Stimulated activated memory B cell treated with anti-CD40 and anti-IgM and Interleukin-4, amounts not matched to agents 10 μg/mL and 1 μg/mL and 100 μg/mL, for 72 hours (primary cell): Measurements from ENCODE around the gene PRKCA.
"Not testable (repeated sequence)": the region's sequence is repeated elsewhere in the genome, so short reads cannot be mapped to it uniquely, and the experiment has no call there.

Source experiments
- ATAC-seq: fragments of 150-1000 bp; cut with Tn5 transposase; 2 replicates; pipeline ENCODE4 v1.10.0; 2021
- H3K27ac Mint-ChIP-seq: one replicate; pipeline ENCODE4 v1.8.0; 2022; ENCODE audit warnings: mild to moderate bottlenecking, mixed read lengths
- H3K27me3 Mint-ChIP-seq: one replicate; pipeline ENCODE4 v1.8.0; 2022; ENCODE audit warnings: mixed read lengths
- H3K36me3 Mint-ChIP-seq: one replicate; pipeline ENCODE4 v1.8.0; 2022; ENCODE audit warnings: mixed read lengths
- H3K4me1 Mint-ChIP-seq: one replicate; pipeline ENCODE4 v1.8.0; 2022; ENCODE audit warnings: mixed read lengths
- H3K4me3 Mint-ChIP-seq: one replicate; pipeline ENCODE4 v1.8.0; 2022; ENCODE audit warnings: mild to moderate bottlenecking, moderate library complexity, mixed read lengths
- H3K9me3 Mint-ChIP-seq: one replicate; pipeline ENCODE4 v1.8.0; 2022; ENCODE audit warnings: mixed read lengths

PRKCA gene

DNA sequence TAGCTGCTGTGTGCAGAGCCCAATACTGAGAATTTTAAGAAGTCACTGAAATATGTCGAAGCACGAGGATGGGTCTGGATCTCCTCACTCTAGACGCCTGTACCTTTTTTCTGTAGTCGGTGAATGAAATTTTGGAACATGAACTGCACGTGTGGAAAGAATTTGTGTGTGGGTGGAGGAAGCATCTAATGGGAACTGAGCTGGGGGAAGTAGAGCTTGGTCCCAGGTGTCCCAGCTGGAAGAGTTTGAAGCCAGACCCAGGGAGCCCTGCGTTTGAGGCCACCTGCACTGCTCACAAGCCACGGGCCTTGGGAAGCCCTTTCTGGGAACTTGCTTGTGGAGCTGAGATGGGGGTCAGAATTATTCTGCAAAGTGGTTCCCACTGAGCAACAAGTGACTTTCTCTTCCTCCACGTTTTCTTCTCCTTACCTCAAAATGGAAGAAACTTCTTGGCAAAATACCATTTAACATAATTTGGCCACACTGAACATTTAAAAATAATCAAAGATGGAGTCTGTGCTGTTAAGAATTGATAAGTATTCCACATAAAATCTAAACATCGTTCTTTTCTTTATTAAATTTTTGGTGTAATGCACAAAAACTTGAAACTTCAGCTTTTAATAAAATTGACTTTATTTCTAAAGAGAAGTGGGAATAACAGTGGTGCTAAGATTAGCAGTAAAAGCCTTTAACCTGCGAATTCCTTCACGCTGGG, 163.8 kb downstream of the PRKCA start:
- ATAC-seq, result no peak
- Mint-ChIP-seq H3K27me3 (no peaks in the 10 kb centered on the region), H3K9me3 (no peaks in the 10 kb centered on the region), H3K36me3 (no peaks in the 10 kb centered on the region), H3K4me1 (peaks cover 11% of the 10 kb centered on the region), H3K4me3 (no peak overlapping the region), H3K27ac (no peak overlapping the region)

GRCh38 chr17:66466840-66467367, 164.5 kb downstream of the PRKCA start:
- no peak for ATAC-seq
- Mint-ChIP-seq H3K27ac (no peak overlapping the region), H3K4me3 (no peak overlapping the region), H3K9me3 (no peaks in the 10 kb centered on the region), H3K36me3 (no peaks in the 10 kb centered on the region), H3K27me3 (no peaks in the 10 kb centered on the region), H3K4me1 (peaks cover 11% of the 10 kb centered on the region)

DNA sequence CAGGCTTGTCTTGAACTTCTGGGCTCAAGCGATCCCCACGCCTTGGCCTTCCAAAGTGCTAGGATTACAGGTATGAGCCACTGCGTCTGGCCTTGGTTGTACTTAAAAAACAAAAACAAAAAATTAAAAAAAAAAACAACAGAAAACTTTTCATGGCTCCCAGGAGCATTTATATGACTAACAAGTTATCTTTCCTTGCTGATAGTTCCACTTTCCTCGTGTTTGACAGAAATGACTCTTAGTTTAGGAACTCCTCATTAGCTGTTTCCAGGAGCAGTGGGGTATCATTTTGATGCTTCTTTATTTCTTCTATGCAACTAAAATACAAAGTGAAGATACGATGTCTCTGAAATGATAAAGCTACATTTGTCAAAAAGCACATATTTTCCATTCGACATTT, 165.4 kb downstream of the PRKCA start:
- no peaks in the 10 kb centered on the region for H3K9me3 Mint-ChIP-seq
- H3K27me3 Mint-ChIP-seq, result peaks cover 4% of the 10 kb centered on the region
- peaks cover 11% of the 10 kb centered on the region for H3K4me1 Mint-ChIP-seq
- no peaks in the 10 kb centered on the region for H3K36me3 Mint-ChIP-seq
- no peak for ATAC-seq
- H3K27ac Mint-ChIP-seq, result no peak overlapping the region
- H3K4me3 Mint-ChIP-seq, result no peak overlapping the region

GRCh38 chr17:66468241-66469087, 166.1 kb downstream of the PRKCA start:
- H3K9me3 Mint-ChIP-seq, result no peaks in the 10 kb centered on the region
- no peak overlapping the region for H3K4me3 Mint-ChIP-seq
- ATAC-seq, result no peak
- H3K27ac Mint-ChIP-seq, result no peak overlapping the region
- peaks cover 11% of the 10 kb centered on the region for H3K27me3 Mint-ChIP-seq
- no peaks in the 10 kb centered on the region for H3K36me3 Mint-ChIP-seq
- peaks cover 11% of the 10 kb centered on the region for H3K4me1 Mint-ChIP-seq

DNA sequence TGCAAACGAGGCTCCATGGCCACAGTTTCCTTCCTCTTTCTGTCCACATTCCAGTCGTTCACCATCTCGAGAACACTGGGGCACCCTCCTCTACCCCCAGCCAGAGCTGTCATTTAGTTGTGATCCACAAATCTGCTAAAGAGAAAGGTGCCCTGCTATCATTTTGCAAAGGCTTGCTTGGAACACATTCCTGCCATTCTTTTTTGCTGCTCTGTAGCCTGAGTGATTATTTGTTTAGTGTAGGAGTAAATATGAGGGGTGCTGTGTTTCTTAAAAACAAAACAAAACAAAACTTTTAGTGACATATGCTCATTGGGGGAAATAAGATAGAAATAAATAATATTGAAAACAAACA, 166.7 kb downstream of the PRKCA start:
- Mint-ChIP-seq H3K36me3 (no peaks in the 10 kb centered on the region), H3K9me3 (no peaks in the 10 kb centered on the region), H3K4me3 (no peak overlapping the region), H3K4me1 (peaks cover 11% of the 10 kb centered on the region), H3K27ac (no peak overlapping the region), H3K27me3 (peaks cover 14% of the 10 kb centered on the region)
- ATAC-seq, result no peak

DNA sequence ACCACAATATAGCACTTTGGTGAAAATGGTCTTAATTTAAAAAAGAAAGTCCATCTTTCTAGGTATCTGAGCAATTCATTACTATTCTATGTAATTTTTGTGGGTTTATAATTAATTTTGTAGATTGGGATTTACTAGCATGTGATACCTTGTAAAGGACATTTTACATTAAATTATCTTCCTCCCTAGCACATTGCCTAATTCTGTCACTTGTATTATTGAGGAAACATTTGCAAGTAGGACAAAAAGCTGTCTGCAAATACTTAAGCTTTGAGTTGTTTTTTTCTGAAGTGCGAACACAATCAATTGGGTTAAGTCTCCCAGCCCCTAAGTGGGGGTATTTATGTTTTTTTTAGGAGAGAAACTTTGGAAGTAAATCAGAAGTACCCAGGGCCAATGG, 167.0 kb downstream of the PRKCA start:
- Mint-ChIP-seq H3K27me3 (peaks cover 14% of the 10 kb centered on the region), H3K36me3 (no peaks in the 10 kb centered on the region)

GRCh38 chr17:66469890-66470289, 167.5 kb downstream of the PRKCA start:
- no peaks in the 10 kb centered on the region for H3K36me3 Mint-ChIP-seq
- H3K27ac Mint-ChIP-seq, result no peak overlapping the region
- peaks cover 14% of the 10 kb centered on the region for H3K27me3 Mint-ChIP-seq
- H3K4me1 Mint-ChIP-seq, result peaks cover 11% of the 10 kb centered on the region
- H3K4me3 Mint-ChIP-seq, result no peak overlapping the region
- ATAC-seq, result no peak
- H3K9me3 Mint-ChIP-seq, result no peaks in the 10 kb centered on the region

More for the DNA sequence above, 167.0 kb downstream of the PRKCA start:
- no peak for ATAC-seq
- peaks cover 11% of the 10 kb centered on the region for H3K4me1 Mint-ChIP-seq
- no peak overlapping the region for H3K27ac Mint-ChIP-seq
- no peaks in the 10 kb centered on the region for H3K9me3 Mint-ChIP-seq
- no peak overlapping the region for H3K4me3 Mint-ChIP-seq

DNA sequence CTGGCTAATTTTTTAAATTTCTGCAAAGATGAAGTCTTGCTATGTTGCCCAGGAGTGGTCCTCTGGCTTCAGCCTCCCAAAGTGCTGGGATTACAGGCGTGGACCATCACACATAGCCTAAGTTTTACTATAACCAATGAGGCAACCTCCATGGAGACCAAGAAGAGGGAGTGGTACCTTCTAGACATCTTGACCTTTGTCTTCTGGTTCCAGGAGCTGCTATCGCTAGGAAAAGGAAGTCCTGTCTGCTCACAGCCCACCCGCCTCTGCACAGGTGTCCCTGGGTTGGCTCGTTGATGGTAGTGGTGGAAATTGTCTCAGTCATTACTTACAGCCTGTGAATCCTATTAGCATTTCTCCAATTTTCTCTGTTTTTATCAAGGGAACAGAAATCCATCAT, 169.7 kb downstream of the PRKCA start:
- no peak overlapping the region for H3K4me3 Mint-ChIP-seq

DNA sequence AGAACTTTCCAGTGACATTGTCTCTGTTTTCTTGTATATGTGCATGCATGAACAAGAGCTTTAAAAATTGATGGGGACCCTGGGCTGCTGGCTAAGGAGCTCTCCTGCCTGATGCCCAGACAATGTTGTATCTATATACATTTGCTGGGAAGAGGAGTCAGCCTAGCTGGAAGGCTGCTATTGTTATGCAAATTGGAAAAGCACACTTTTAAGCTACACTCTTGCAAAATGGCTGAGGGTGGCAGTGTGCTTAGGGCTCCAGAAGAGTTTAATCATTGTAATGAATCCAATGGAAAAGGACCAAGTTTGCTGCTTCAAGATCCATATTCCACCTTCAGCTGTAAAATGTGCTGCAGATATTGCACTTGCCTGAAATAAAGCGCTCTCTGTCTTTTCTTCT, 171.8 kb downstream of the PRKCA start:
- H3K27ac Mint-ChIP-seq, result no peak overlapping the region

More for the DNA sequence above, 169.7 kb downstream of the PRKCA start:
- no peak for ATAC-seq
- Mint-ChIP-seq H3K4me1 (peaks cover 11% of the 10 kb centered on the region), H3K36me3 (no peaks in the 10 kb centered on the region), H3K27ac (no peak overlapping the region), H3K9me3 (no peaks in the 10 kb centered on the region), H3K27me3 (peaks cover 14% of the 10 kb centered on the region)

DNA sequence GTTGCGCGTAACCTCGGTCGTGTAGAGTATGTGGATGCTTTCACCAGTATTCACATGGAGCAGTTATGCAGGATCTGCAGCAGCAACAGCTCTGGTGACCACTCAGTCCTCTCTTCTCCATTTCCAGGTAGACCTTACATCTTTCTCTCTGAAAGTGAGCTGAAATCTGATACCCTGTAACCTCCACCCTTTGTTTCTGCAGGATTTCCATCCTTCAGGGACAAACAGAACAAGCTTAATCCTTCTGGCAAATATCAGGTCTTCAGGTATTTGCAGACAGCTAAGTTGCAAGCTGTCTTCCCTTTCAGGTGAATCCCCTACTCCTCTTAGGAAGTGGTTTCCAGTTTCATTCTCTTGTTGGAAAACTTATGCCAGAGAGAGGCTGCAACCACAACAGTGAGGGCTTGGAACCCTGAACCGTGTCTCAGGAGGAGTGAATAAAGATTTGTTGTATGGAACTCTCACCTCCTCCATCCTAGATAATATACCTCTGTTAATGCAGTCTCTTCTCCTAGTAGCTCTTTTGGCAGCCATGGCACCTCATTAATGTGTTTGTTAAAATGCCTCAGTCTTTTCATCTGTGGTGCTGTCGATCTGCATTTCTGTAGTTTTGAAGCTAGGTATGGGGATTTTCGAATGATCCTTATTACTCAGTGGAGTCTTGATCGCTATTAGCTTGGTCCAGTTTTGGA, 172.5 kb downstream of the PRKCA start:
- H3K27ac Mint-ChIP-seq, result no peak overlapping the region
- H3K4me3 Mint-ChIP-seq, result no peak overlapping the region
- ATAC-seq, result no peak
- no peaks in the 10 kb centered on the region for H3K36me3 Mint-ChIP-seq
- H3K9me3 Mint-ChIP-seq, result peaks cover 4% of the 10 kb centered on the region
- no peaks in the 10 kb centered on the region for H3K4me1 Mint-ChIP-seq
- H3K27me3 Mint-ChIP-seq, result peaks cover 14% of the 10 kb centered on the region

More for the DNA sequence above, 171.8 kb downstream of the PRKCA start:
- Mint-ChIP-seq H3K9me3 (no peaks in the 10 kb centered on the region), H3K36me3 (no peaks in the 10 kb centered on the region), H3K4me1 (peaks cover under 1% of the 10 kb centered on the region), H3K4me3 (no peak overlapping the region), H3K27me3 (peaks cover 14% of the 10 kb centered on the region)
- no peak for ATAC-seq

DNA sequence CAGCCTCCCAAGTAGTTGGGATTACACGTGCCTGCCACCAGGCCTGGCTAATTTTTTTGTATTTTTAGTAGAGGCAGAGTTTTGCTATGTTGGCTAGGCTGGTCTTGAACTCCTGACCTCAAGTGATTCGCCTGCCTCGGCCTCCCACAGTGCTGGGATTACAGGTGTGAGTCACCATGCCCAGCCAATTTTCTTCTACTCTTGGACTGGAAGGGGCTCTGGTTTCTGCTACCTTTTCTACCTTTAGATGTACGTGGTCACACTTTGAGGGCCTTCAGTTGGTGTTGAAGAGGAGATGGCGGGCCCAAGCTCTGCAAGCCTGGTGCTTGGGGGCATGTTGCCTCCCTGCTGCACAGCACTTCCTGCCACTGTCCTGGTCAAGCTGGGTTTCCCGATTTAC, 173.6 kb downstream of the PRKCA start:
- Mint-ChIP-seq H3K36me3 (no peaks in the 10 kb centered on the region), H3K4me1 (no peaks in the 10 kb centered on the region), H3K27ac (no peak overlapping the region), H3K27me3 (peaks cover 14% of the 10 kb centered on the region), H3K9me3 (peaks cover 4% of the 10 kb centered on the region), H3K4me3 (no peak overlapping the region)
- ATAC-seq, result no peak

GRCh38 chr17:66477615-66478283, 175.3 kb downstream of the PRKCA start:
- Mint-ChIP-seq H3K4me3 (no peak overlapping the region), H3K27me3 (peaks cover 10% of the 10 kb centered on the region), H3K4me1 (no peaks in the 10 kb centered on the region), H3K27ac (no peak overlapping the region), H3K36me3 (no peaks in the 10 kb centered on the region), H3K9me3 (peaks cover 4% of the 10 kb centered on the region)
- no peak for ATAC-seq

GRCh38 chr17:66479230-66479889, 176.9 kb downstream of the PRKCA start:
- not testable (repeated sequence) for H3K27me3 Mint-ChIP-seq, H3K9me3 Mint-ChIP-seq, H3K27ac Mint-ChIP-seq, H3K4me3 Mint-ChIP-seq, H3K36me3 Mint-ChIP-seq, H3K4me1 Mint-ChIP-seq, ATAC-seq

GRCh38 chr17:66480243-66480642, 177.8 kb downstream of the PRKCA start:
- H3K27ac Mint-ChIP-seq, result no peak overlapping the region
- H3K4me3 Mint-ChIP-seq, result no peak overlapping the region
- no peaks in the 10 kb centered on the region for H3K27me3 Mint-ChIP-seq
- no peaks in the 10 kb centered on the region for H3K36me3 Mint-ChIP-seq
- no peak for ATAC-seq
- H3K9me3 Mint-ChIP-seq, result peaks cover 4% of the 10 kb centered on the region
- H3K4me1 Mint-ChIP-seq, result no peaks in the 10 kb centered on the region
